Fibroblast of mammary gland (primary cell): Measurements from ENCODE around the gene DAP.

Experiments used
- DNase-seq: peaks from one replicate; pipeline ENCODE4 v3.0.0-alpha.2; 2010; ENCODE audit warnings: low read depth
- H3K4me3 ChIP-seq: 2 replicates; pipeline ENCODE4 v1.5.1; 2011; ENCODE audit warnings: low read depth, mild to moderate bottlenecking, low read length, moderate library complexity; ENCODE audit not compliant: control insufficient read depth
- CTCF ChIP-seq: conservative IDR thresholded peaks from 2 replicates; pipeline ENCODE4 v1.5.1; 2011; ENCODE audit warnings: low read depth, low read length, inconsistent platforms; ENCODE audit not compliant: control insufficient read depth, insufficient read depth

Gene DAP

GRCh38 chr5:10753178-10753577 lies 7.9 kb downstream of the DAP start:
- H3K4me3 ChIP-seq: no peak overlapping the region
- DNase-seq: no peak
- TF ChIP-seq CTCF: no peak

- no peak overlapping the region for H3K4me3 ChIP-seq
- no peak for TF ChIP-seq CTCF
- DNase-seq: no peak
Observed at GRCh38 chr5:10752451-10752850, 8.6 kb downstream of the DAP start.

GRCh38 chr5:10750909-10751308 lies 10.1 kb downstream of the DAP start:
- TF ChIP-seq CTCF: no peak
- no peak overlapping the region for H3K4me3 ChIP-seq
- no peak for DNase-seq

GRCh38 chr5:10747678-10748622 lies 13.1 kb downstream of the DAP start:
- TF ChIP-seq CTCF: no peak

GRCh38 chr5:10746711-10747110 lies 14.3 kb downstream of the DAP start:
- no peak for DNase-seq
- H3K4me3 ChIP-seq: no peak overlapping the region
- no peak for TF ChIP-seq CTCF

More at GRCh38 chr5:10747678-10748622, 13.1 kb downstream of the DAP start:
- no peak for DNase-seq
- H3K4me3 ChIP-seq: no peak overlapping the region

- H3K4me3 ChIP-seq: no peak overlapping the region
- TF ChIP-seq CTCF: no peak
- peak; percentile 31 for DNase-seq
Observed at GRCh38 chr5:10745133-10745532, 15.9 kb downstream of the DAP start.
